Neutrophil (primary cell): ENCODE measurements around the gene ZNHIT3.
"Not testable (repeated sequence)": the region's sequence is repeated elsewhere in the genome, so short reads cannot be mapped to it uniquely, and the experiment has no call there.

Source experiments
- H3K27ac ChIP-seq: fragments of 200-600 bp; sonication (generic); 2 replicates; pipeline ENCODE4 v1.5.1; 2016; ENCODE audit warnings: mild to moderate bottlenecking, moderate library complexity
- H3K27me3 ChIP-seq: fragments of 200-600 bp; sonication (generic); 2 replicates; pipeline ENCODE4 v1.6.0; 2016; ENCODE audit warnings: mild to moderate bottlenecking
- H3K36me3 ChIP-seq: fragments of 200-600 bp; sonication (generic); 2 replicates; pipeline ENCODE4 v1.5.1; 2017
- H3K4me1 ChIP-seq, 2 experiments: fragments of 200-600 bp in 1 of 2; sonication (generic) in 1 of 2; 1 replicate in 1 of 2; 2 replicates in 1 of 2; pipeline versions ENCODE4 v1.5.1 to v1.6.1; 2013 to 2016; ENCODE audit warnings: low read depth in 1 of 2, low read length in 1 of 2, mild to moderate bottlenecking in 1 of 2, moderate library complexity in 1 of 2; ENCODE audit not compliant: control insufficient read depth in 1 of 2, insufficient read depth in 1 of 2
- H3K4me3 ChIP-seq, 2 experiments: fragments of 200-600 bp in 1 of 2; sonication (generic) in 1 of 2; 1 replicate in 1 of 2; 2 replicates in 1 of 2; pipeline ENCODE4 v1.5.1; 2013 to 2016; ENCODE audit warnings: low read depth in 1 of 2, low read length in 1 of 2, mild to moderate bottlenecking in 1 of 2, moderate library complexity in 1 of 2
- H3K9me3 ChIP-seq: fragments of 200-600 bp; sonication (generic); 2 replicates; pipeline ENCODE4 v1.5.1; 2016
- CTCF ChIP-seq: fragments of 200-600 bp; sonication (generic); IDR thresholded peaks from 2 replicates; pipeline ENCODE4 v1.5.1; 2016; ENCODE audit warnings: antibody characterized with exemption

ZNHIT3 gene

GRCh38 chr17:36486204-36487194, at the start of gene ZNHIT3:
Gene ZNHIT3, plus strand, starts transcription at chr17:36486681. Its CDS starts 19 bp downstream, at chr17:36486700.
- H3K4me3 ChIP-seq: peak within 1 kb of the TSS; percentile 73 to 95
- peaks cover 27 to 32% of the 10 kb centered on the region in 2 experiments for H3K4me1 ChIP-seq

GRCh38 chr17:36441792-36442191, 44.7 kb upstream of the ZNHIT3 start:
- not testable (repeated sequence) for H3K27me3 ChIP-seq, H3K27ac ChIP-seq, H3K9me3 ChIP-seq, H3K4me3 ChIP-seq, H3K36me3 ChIP-seq, H3K4me1 ChIP-seq

More at GRCh38 chr17:36486204-36487194, at the start of gene ZNHIT3:
- H3K27me3 ChIP-seq: peaks cover 20% of the 10 kb centered on the region
- no peaks in the 10 kb centered on the region for H3K36me3 ChIP-seq
- peak; percentile 48 for TF ChIP-seq CTCF
- H3K9me3 ChIP-seq: no peaks in the 10 kb centered on the region
- peak within 1 kb of the TSS; percentile 80 for H3K27ac ChIP-seq

GRCh38 chr17:36443777-36444176, 42.7 kb upstream of the ZNHIT3 start:
- no peaks in the 10 kb centered on the region for H3K36me3 ChIP-seq
- H3K27me3 ChIP-seq: no peaks in the 10 kb centered on the region
- no peak for TF ChIP-seq CTCF
- no peaks in the 10 kb centered on the region for H3K9me3 ChIP-seq
- no peak overlapping the region for H3K27ac ChIP-seq
- H3K4me3 ChIP-seq: no peak overlapping the region
- no peaks in the 10 kb centered on the region for H3K4me1 ChIP-seq

GRCh38 chr17:36449997-36450396, 36.5 kb upstream of the ZNHIT3 start:
- H3K36me3 ChIP-seq, H3K27ac ChIP-seq, H3K4me3 ChIP-seq, H3K27me3 ChIP-seq, H3K9me3 ChIP-seq, H3K4me1 ChIP-seq: not testable (repeated sequence)

GRCh38 chr17:36452888-36453287, 33.6 kb upstream of the ZNHIT3 start:
- H3K9me3 ChIP-seq, H3K36me3 ChIP-seq, H3K27me3 ChIP-seq, H3K27ac ChIP-seq, H3K4me3 ChIP-seq, H3K4me1 ChIP-seq: not testable (repeated sequence)

GRCh38 chr17:36457701-36458100, 28.8 kb upstream of the ZNHIT3 start:
- H3K27me3 ChIP-seq: peaks cover 35% of the 10 kb centered on the region
- H3K9me3 ChIP-seq, H3K4me3 ChIP-seq, H3K36me3 ChIP-seq, H3K27ac ChIP-seq, H3K4me1 ChIP-seq: not testable (repeated sequence)

GRCh38 chr17:36459045-36459444, 27.4 kb upstream of the ZNHIT3 start:
- TF ChIP-seq CTCF: no peak

More at GRCh38 chr17:36459045-36459444, 27.4 kb upstream of the ZNHIT3 start:
- Histone ChIP-seq H3K27me3 (peaks cover 47% of the 10 kb centered on the region), H3K4me1 (no peaks in the 10 kb centered on the region), H3K9me3 (no peaks in the 10 kb centered on the region), H3K36me3 (no peaks in the 10 kb centered on the region), H3K4me3 (no peak overlapping the region), H3K27ac (no peak overlapping the region)
